Testis (tissue), 2 donors: Measurements from ENCODE around the gene MARCKS.

ENCODE experiments used
- CTCF ChIP-seq, 3 experiments: fragments of 450-650 bp in 2 of 3; fragments of 200-600 bp in 1 of 3; sonication (generic) in 1 of 3; IDR thresholded peaks; one replicate each; pipeline ENCODE4 v1.5.1; 2016 to 2019; ENCODE audit warnings: antibody characterized with exemption in 3 of 3, mild to moderate bottlenecking in 2 of 3, moderate library complexity in 1 of 3
- POLR2A ChIP-seq: fragments of 450-650 bp; IDR thresholded peaks from one replicate; pipeline ENCODE4 v1.6.1; 2017; ENCODE audit warnings: antibody characterized with exemption, mild to moderate bottlenecking, moderate library complexity

- TF ChIP-seq CTCF (IDR thresholded peaks at IDR 0.05) (no peak), POLR2A (no peak)
Measured at GRCh38 chr6:113830140-113830539, 27.0 kb upstream of the MARCKS start.
